Loucy (cell line): ENCODE measurements around the gene HSPA12B.

ENCODE experiments used
- H2AFZ ChIP-seq: fragments of 200-600 bp; sonication (generic); 2 replicates; pipeline ENCODE4 v1.6.0; 2016; ENCODE audit warnings: antibody characterized with exemption, mild to moderate bottlenecking, low read length, moderate library complexity
- H3F3A ChIP-seq: fragments of 200-600 bp; 2 replicates; pipeline ENCODE4 v1.6.0; 2016; ENCODE audit warnings: antibody characterized with exemption, low read depth, mild to moderate bottlenecking
- H3K27me3 ChIP-seq: fragments of 200-600 bp; sonication (generic); 2 replicates; pipeline ENCODE4 v1.6.1; 2014; ENCODE audit warnings: low read length, mild to moderate bottlenecking; ENCODE audit not compliant: insufficient read depth, poor library complexity, severe bottlenecking
- H3K36me3 ChIP-seq: fragments of 200-600 bp; sonication (generic); 2 replicates; pipeline ENCODE4 v1.6.1; 2016; ENCODE audit warnings: low read length; ENCODE audit not compliant: insufficient read depth
- H3K4me1 ChIP-seq: fragments of 200-600 bp; sonication (generic); 2 replicates; pipeline ENCODE4 v1.5.1; 2014; ENCODE audit warnings: low read length, mild to moderate bottlenecking; ENCODE audit not compliant: insufficient read depth, poor library complexity, severe bottlenecking
- H3K4me2 ChIP-seq: fragments of 200-600 bp; sonication (generic); 2 replicates; pipeline ENCODE4 v1.6.0; 2014; ENCODE audit warnings: antibody characterized with exemption, low read length, low read depth, mild to moderate bottlenecking; ENCODE audit not compliant: poor library complexity, severe bottlenecking
- H3K4me3 ChIP-seq: fragments of 200-600 bp; sonication (generic); 2 replicates; pipeline ENCODE4 v1.5.1; 2014; ENCODE audit warnings: low read length, mild to moderate bottlenecking, mixed read lengths; ENCODE audit not compliant: poor library complexity, severe bottlenecking
- H3K79me2 ChIP-seq: fragments of 200-600 bp; sonication (generic); 2 replicates; pipeline ENCODE4 v1.6.1; 2014; ENCODE audit warnings: low read length; ENCODE audit not compliant: insufficient read depth
- H3K9ac ChIP-seq: fragments of 200-600 bp; sonication (generic); 2 replicates; pipeline ENCODE4 v1.6.0; 2014; ENCODE audit warnings: mild to moderate bottlenecking, low read depth, low read length, moderate library complexity; ENCODE audit not compliant: poor library complexity, severe bottlenecking
- H3K9me2 ChIP-seq: fragments of 200-600 bp; sonication (generic); replicated peaks from 2 replicates; pipeline ENCODE4 v1.6.1; 2016; ENCODE audit warnings: low read depth, low read length, mixed read lengths
- H3K9me3 ChIP-seq: fragments of 200-600 bp; sonication (generic); 2 replicates; pipeline ENCODE4 v1.6.1; 2014; ENCODE audit warnings: mild to moderate bottlenecking, antibody characterized with exemption, low read length, low read depth; ENCODE audit not compliant: insufficient read depth
- H4K20me1 ChIP-seq: fragments of 200-600 bp; sonication (generic); 2 replicates; pipeline ENCODE4 v1.6.0; 2014; ENCODE audit warnings: antibody characterized with exemption, low read length, mild to moderate bottlenecking; ENCODE audit not compliant: insufficient read depth, poor library complexity, severe bottlenecking
- CTCF ChIP-seq: fragments of 200-600 bp; sonication (generic); conservative IDR thresholded peaks from 2 replicates; pipeline ENCODE4 v1.5.1; 2014; ENCODE audit warnings: mild to moderate bottlenecking, antibody characterized with exemption, low read length
- EZH2phosphoT487 ChIP-seq: fragments of 200-600 bp; IDR thresholded peaks from 2 replicates; pipeline ENCODE4 v1.6.1; 2018; ENCODE audit warnings: antibody characterized with exemption, mild to moderate bottlenecking, moderate library complexity, borderline replicate concordance

HSPA12B gene

GRCh38 chr20:3698591-3699001 is 33.9 kb upstream of the HSPA12B start:
- TF ChIP-seq EZH2phosphoT487 (no peak), CTCF (no peak)
- H3K79me2 ChIP-seq: no peaks in the 10 kb centered on the region
- no peaks in the 10 kb centered on the region for H3K4me1 ChIP-seq
- no peaks in the 10 kb centered on the region for H3K9me2 ChIP-seq
- no peaks in the 10 kb centered on the region for H3K36me3 ChIP-seq
- no peak overlapping the region for H2AFZ ChIP-seq
- H3K9me3 ChIP-seq: no peaks in the 10 kb centered on the region
- H4K20me1 ChIP-seq: no peaks in the 10 kb centered on the region
- H3K4me3 ChIP-seq: no peak overlapping the region
- H3K27me3 ChIP-seq: no peaks in the 10 kb centered on the region
- H3K9ac ChIP-seq: no peak overlapping the region
- no peaks in the 10 kb centered on the region for H3F3A ChIP-seq
- no peak overlapping the region for H3K4me2 ChIP-seq

GRCh38 chr20:3699037-3699436 is 33.4 kb upstream of the HSPA12B start:
- Histone ChIP-seq H4K20me1 (no peaks in the 10 kb centered on the region), H3K27me3 (no peaks in the 10 kb centered on the region), H3K4me2 (no peak overlapping the region), H3K9me3 (no peaks in the 10 kb centered on the region), H2AFZ (no peak overlapping the region), H3K9me2 (no peaks in the 10 kb centered on the region), H3F3A (no peaks in the 10 kb centered on the region), H3K9ac (no peak overlapping the region), H3K4me3 (no peak overlapping the region), H3K79me2 (no peaks in the 10 kb centered on the region), H3K36me3 (no peaks in the 10 kb centered on the region), H3K4me1 (no peaks in the 10 kb centered on the region)
- TF ChIP-seq CTCF (no peak), EZH2phosphoT487 (no peak)

GRCh38 chr20:3701061-3701998 is 31.2 kb upstream of the HSPA12B start:
- Histone ChIP-seq H3K9me3 (no peaks in the 10 kb centered on the region), H3K27me3 (no peaks in the 10 kb centered on the region), H2AFZ (no peak overlapping the region), H3K9me2 (no peaks in the 10 kb centered on the region), H3K9ac (no peak overlapping the region), H3K4me3 (no peak overlapping the region), H3K4me2 (no peak overlapping the region), H4K20me1 (no peaks in the 10 kb centered on the region), H3K79me2 (no peaks in the 10 kb centered on the region), H3F3A (no peaks in the 10 kb centered on the region), H3K36me3 (no peaks in the 10 kb centered on the region), H3K4me1 (no peaks in the 10 kb centered on the region)
- no peak for TF ChIP-seq CTCF
- no peak for TF ChIP-seq EZH2phosphoT487
